HEK293 (cell line): ENCODE measurements around the gene DAGLA.

Experiments
- CTCF ChIA-PET: fragments of 350-600 bp; formaldehyde crosslinking; extraction: SDS; loops from one replicate; lab custom pipeline; 2021; ENCODE audit warnings: antibody characterized with exemption; lab: Yijun Ruan, JAX
- POLR2A ChIA-PET: fragments of 300-600 bp; formaldehyde crosslinking; extraction: SDS; loops from one replicate; lab custom pipeline; 2020; ENCODE audit warnings: antibody characterized with exemption, inconsistent platforms; lab: Yijun Ruan, JAX
- H3K27ac ChIP-seq: fragments of 200-500 bp; sonication (Bioruptor generic); 2 replicates; pipeline ENCODE4 v1.5.1; 2014; ENCODE audit warnings: low read depth, low read length, control low read depth, inconsistent platforms; ENCODE audit errors: extremely low read depth
- H3K36me3 ChIP-seq, 2 experiments: fragments of 200-500 bp in 1 of 2; sonication (Bioruptor generic) in 1 of 2; 1 replicate in 1 of 2; 2 replicates in 1 of 2; pipeline ENCODE4 v1.5.1; 2014 to 2017; ENCODE audit warnings: inconsistent platforms in 2 of 2, low read length in 2 of 2; ENCODE audit not compliant: control insufficient read depth in 2 of 2, insufficient read depth in 1 of 2
- H3K4me1 ChIP-seq: fragments of 200-500 bp; sonication (Bioruptor generic); 2 replicates; pipeline ENCODE4 v1.5.1; 2014; ENCODE audit warnings: mild to moderate bottlenecking, low read length, inconsistent platforms; ENCODE audit not compliant: control insufficient read depth, insufficient read depth
- H3K4me3 ChIP-seq: 2 replicates; pipeline ENCODE4 v1.5.1; 2011; ENCODE audit warnings: low read depth, mild to moderate bottlenecking, control low read depth, low read length, moderate library complexity
- H3K9me3 ChIP-seq: fragments of 200-500 bp; sonication (Bioruptor generic); 2 replicates; pipeline ENCODE4 v1.5.1; 2014; ENCODE audit warnings: low read depth, low read length, inconsistent platforms; ENCODE audit not compliant: control insufficient read depth, insufficient read depth
- EGR2 ChIP-seq: fragments of 450-650 bp; formaldehyde crosslinking; IDR thresholded peaks from 2 replicates; pipeline ENCODE4 v1.5.1; 2016; ENCODE audit warnings: low read depth, missing biosample characterization, missing genetic modification characterization
- GFI1B ChIP-seq: fragments of 450-650 bp; formaldehyde crosslinking; IDR thresholded peaks from 2 replicates; pipeline ENCODE4 v1.5.1; 2016; ENCODE audit warnings: missing biosample characterization, missing genetic modification characterization
- GLIS1 ChIP-seq: fragments of 450-650 bp; formaldehyde crosslinking; IDR thresholded peaks from 2 replicates; pipeline ENCODE4 v1.5.1; 2016; ENCODE audit warnings: missing biosample characterization, missing genetic modification characterization
- REST ChIP-seq: fragments of 450-650 bp; formaldehyde crosslinking; IDR thresholded peaks from 2 replicates; pipeline ENCODE4 v1.5.1; 2016; ENCODE audit warnings: missing biosample characterization, missing genetic modification characterization
- SP3 ChIP-seq: fragments of 450-650 bp; formaldehyde crosslinking; IDR thresholded peaks from 2 replicates; pipeline ENCODE4 v1.5.1; 2016; ENCODE audit warnings: missing biosample characterization, missing genetic modification characterization
- ZBTB7A ChIP-seq: fragments of 450-650 bp; formaldehyde crosslinking; IDR thresholded peaks from 2 replicates; pipeline ENCODE4 v1.5.1; 2016; ENCODE audit warnings: low read depth, missing biosample characterization, missing genetic modification characterization
- ZFHX2 ChIP-seq: fragments of 450-650 bp; formaldehyde crosslinking; conservative IDR thresholded peaks from 2 replicates; pipeline ENCODE4 v1.5.1; 2016; ENCODE audit warnings: missing biosample characterization, missing genetic modification characterization
- ZNF121 ChIP-seq: fragments of 450-650 bp; formaldehyde crosslinking; IDR thresholded peaks from 2 replicates; pipeline ENCODE4 v1.5.1; 2016; ENCODE audit warnings: missing biosample characterization, missing genetic modification characterization
- ZNF214 ChIP-seq: fragments of 450-650 bp; formaldehyde crosslinking; IDR thresholded peaks from 2 replicates; pipeline ENCODE4 v1.5.1; 2017; ENCODE audit warnings: missing biosample characterization, mild to moderate bottlenecking, missing genetic modification characterization, borderline replicate concordance
- ZNF544 ChIP-seq: fragments of 450-650 bp; formaldehyde crosslinking; IDR thresholded peaks from 2 replicates; pipeline ENCODE4 v1.5.0; 2017; ENCODE audit warnings: missing biosample characterization, missing genetic modification characterization
- ZNF558 ChIP-seq: fragments of 450-650 bp; formaldehyde crosslinking; IDR thresholded peaks from 2 replicates; pipeline ENCODE4 v1.5.1; 2016; ENCODE audit warnings: missing biosample characterization, missing genetic modification characterization
- ZNF610 ChIP-seq: fragments of 450-650 bp; formaldehyde crosslinking; IDR thresholded peaks from 2 replicates; pipeline ENCODE4 v1.5.1; 2016; ENCODE audit warnings: missing biosample characterization, missing genetic modification characterization, borderline replicate concordance
- ZNF623 ChIP-seq: fragments of 450-650 bp; formaldehyde crosslinking; IDR thresholded peaks from 2 replicates; pipeline ENCODE4 v1.5.1; 2016; ENCODE audit warnings: missing biosample characterization, missing genetic modification characterization
- ZNF843 ChIP-seq: fragments of 450-650 bp; formaldehyde crosslinking; IDR thresholded peaks from 2 replicates; pipeline ENCODE4 v1.5.1; 2016; ENCODE audit warnings: missing biosample characterization, missing genetic modification characterization

The DAGLA gene

GRCh38 chr11:61694946-61695706 lies 14.9 kb downstream of the DAGLA start:
- POLR2A ChIA-PET: interaction anchor here (1.3 kb wide), 1 partner anchor 23 kb away, joined by 4 read pairs; no protein-coding TSS in a partner anchor

GRCh38 chr11:61695917-61696316 lies 15.7 kb downstream of the DAGLA start:
- CTCF ChIA-PET: interaction anchor here (0.7 kb wide), 1 partner anchor 223 kb away, joined by 3 read pairs; no protein-coding TSS in a partner anchor
- no peak overlapping the region for H3K27ac ChIP-seq
- TF ChIP-seq SP3 (tag by site-specific recombination) (no peak), EGR2 (tag by site-specific recombination) (peak; percentile 63), ZFHX2 (tag by site-specific recombination) (peak; percentile 76)

More at GRCh38 chr11:61694946-61695706, 14.9 kb downstream of the DAGLA start:
- CTCF ChIA-PET: interaction anchor here (0.6 to 1.4 kb wide), 5 partner anchors 12 to 259 kb away, joined by 3 to 5 read pairs (median 3); no protein-coding TSS in a partner anchor
- Histone ChIP-seq H3K36me3 (no peaks in the 10 kb centered on the region), H3K9me3 (no peaks in the 10 kb centered on the region), H3K27ac (no peak overlapping the region), H3K4me1 (no peaks in the 10 kb centered on the region), H3K4me3 (no peak overlapping the region)
- TF ChIP-seq ZNF214 (tag by site-specific recombination): no peak
- TF ChIP-seq ZNF610 (tag by site-specific recombination): no peak

GRCh38 chr11:61696602-61697001 lies 16.4 kb downstream of the DAGLA start:
- no peak overlapping the region for H3K4me3 ChIP-seq
- no peak for TF ChIP-seq ZNF843
- peak; percentile 77 for TF ChIP-seq EGR2 (tag by site-specific recombination)
- TF ChIP-seq ZNF558: no peak
- TF ChIP-seq ZNF121 (tag by site-specific recombination): no peak
- no peak for TF ChIP-seq GFI1B
- peak; percentile 74 for TF ChIP-seq ZFHX2 (tag by site-specific recombination)
- TF ChIP-seq, all 188 proteins: peak for 2
- H3K9me3 ChIP-seq: no peaks in the 10 kb centered on the region
- H3K27ac ChIP-seq: no peak overlapping the region
- H3K4me1 ChIP-seq: no peaks in the 10 kb centered on the region
- ChIA-PET CTCF (interaction anchor here (0.7 kb wide), 1 partner anchor 224 kb away, joined by 3 read pairs; no protein-coding TSS in a partner anchor), POLR2A (no interaction called here)
- H3K36me3 ChIP-seq: no peaks in the 10 kb centered on the region

More at GRCh38 chr11:61695917-61696316, 15.7 kb downstream of the DAGLA start:
- no peaks in the 10 kb centered on the region for H3K4me1 ChIP-seq
- no peaks in the 10 kb centered on the region for H3K9me3 ChIP-seq
- no peaks in the 10 kb centered on the region for H3K36me3 ChIP-seq
- no peak overlapping the region for H3K4me3 ChIP-seq
- POLR2A ChIA-PET: interaction anchor here (1.3 kb wide), 1 partner anchor 23 kb away, joined by 4 read pairs; no protein-coding TSS in a partner anchor

GRCh38 chr11:61697078-61697502 lies 16.9 kb downstream of the DAGLA start:
- Histone ChIP-seq H3K9me3 (no peaks in the 10 kb centered on the region), H3K4me1 (no peaks in the 10 kb centered on the region), H3K4me3 (no peak overlapping the region), H3K27ac (no peak overlapping the region), H3K36me3 (no peaks in the 10 kb centered on the region)
- ChIA-PET CTCF (interaction anchor here (0.6 to 1.3 kb wide), 3 partner anchors 12 to 335 kb away, joined by 3 to 4 read pairs (median 4); partner anchors contain the start of gene TMEM138), POLR2A (no interaction called here)
- TF ChIP-seq REST: peak; percentile 21; the same call in 1 of the 2 replicates
- TF ChIP-seq GLIS1 (tag by site-specific recombination): peak; percentile 63
- no peak for TF ChIP-seq ZNF623 (tag by site-specific recombination)
- TF ChIP-seq ZBTB7A (tag by site-specific recombination): no peak
- no peak for TF ChIP-seq ZNF544 (tag by site-specific recombination)
